IMR-90 (cell line): ENCODE measurements around the gene RECK. TPM values are rescaled to one million over a fixed set of nuclear protein-coding genes. Genes with fewer than 3 reads are reported as not detected.
A peak's percentile ranks its signal among the peaks of the same experiment; 100 is the strongest.

Experiments used
- ATAC-seq: fragments of 200-7000 bp; cut with Tn5 transposase; 2 replicates; pipeline ENCODE4 v1.9.1; 2020; ENCODE audit warnings: low read depth, mild to moderate bottlenecking, moderate library complexity
- BruUV-seq: library from RNA; stranded (reverse); fragments of 400-500 nt; replicated peaks from 2 replicates; lab custom pipeline; 2021; lab: Mats Ljungman, UMichigan
- CTCF ChIA-PET: fragments of 300-600 bp; formaldehyde crosslinking; extraction: SDS; loops from one replicate; lab custom pipeline; 2021; ENCODE audit warnings: antibody characterized with exemption; lab: Yijun Ruan, JAX
- POLR2A ChIA-PET: fragments of 300-600 bp; sonication (Branson Sonifier 250); formaldehyde crosslinking; loops from one replicate; lab custom pipeline; 2022; ENCODE audit warnings: antibody characterized with exemption; ENCODE audit not compliant: unreplicated experiment; lab: Charles Lee
- DNase-seq: peaks from one replicate; pipeline ENCODE4 v3.0.0; 2013
- H2AFZ ChIP-seq: replicated peaks from 2 replicates; pipeline ENCODE3; 2013; ENCODE audit warnings: low read length, mild to moderate bottlenecking; ENCODE audit not compliant: poor library complexity
- H2AK5ac ChIP-seq: 2 replicates; pipeline ENCODE4 v1.6.1; 2013; ENCODE audit warnings: low read depth, low read length, inconsistent platforms
- H2AK9ac ChIP-seq: replicated peaks from 2 replicates; pipeline ENCODE3; 2013; ENCODE audit warnings: mild to moderate bottlenecking, low read depth, low read length, moderate library complexity; ENCODE audit not compliant: poor library complexity
- H2BK120ac ChIP-seq: 2 replicates; pipeline ENCODE4 v1.6.1; 2013; ENCODE audit warnings: low read depth, low read length, inconsistent platforms
- H2BK15ac ChIP-seq: 3 replicates; pipeline ENCODE4 v1.6.1; 2013; ENCODE audit warnings: low read depth, low read length, inconsistent platforms
- H2BK20ac ChIP-seq: 2 replicates; pipeline ENCODE4 v1.6.1; 2013; ENCODE audit warnings: low read depth, mild to moderate bottlenecking, inconsistent platforms, low read length, moderate library complexity
- H2BK5ac ChIP-seq: 2 replicates; pipeline ENCODE4 v1.6.1; 2013; ENCODE audit warnings: mild to moderate bottlenecking, low read depth, low read length, inconsistent platforms; ENCODE audit not compliant: poor library complexity, severe bottlenecking
- H3K14ac ChIP-seq: replicated peaks from 2 replicates; pipeline ENCODE4 v1.6.1; 2013; ENCODE audit warnings: low read depth, low read length, inconsistent platforms
- H3K18ac ChIP-seq: 2 replicates; pipeline ENCODE4 v1.6.1; 2013; ENCODE audit warnings: low read depth, low read length, control low read depth
- H3K23ac ChIP-seq: 2 replicates; pipeline ENCODE4 v1.6.1; 2013; ENCODE audit warnings: low read depth, low read length, inconsistent platforms
- H3K27ac ChIP-seq: 2 replicates; pipeline ENCODE4 v1.5.1; 2013; ENCODE audit warnings: mild to moderate bottlenecking, control low read depth, low read length; ENCODE audit not compliant: insufficient read depth
- H3K27me3 ChIP-seq: 2 replicates; pipeline ENCODE4 v1.6.1; 2013; ENCODE audit warnings: low read length; ENCODE audit not compliant: control insufficient read depth, insufficient read depth
- H3K36me3 ChIP-seq: 2 replicates; pipeline ENCODE4 v1.6.1; 2013; ENCODE audit warnings: low read length, mixed read lengths; ENCODE audit not compliant: control insufficient read depth, insufficient read depth
- H3K4ac ChIP-seq: 2 replicates; pipeline ENCODE4 v1.6.1; 2013; ENCODE audit warnings: low read depth, low read length, inconsistent platforms
- H3K4me1 ChIP-seq: 2 replicates; pipeline ENCODE4 v1.6.1; 2013; ENCODE audit warnings: low read length, mixed read lengths; ENCODE audit not compliant: control insufficient read depth, insufficient read depth
- H3K4me2 ChIP-seq: 2 replicates; pipeline ENCODE4 v1.6.1; 2013; ENCODE audit warnings: low read depth, mild to moderate bottlenecking, control low read depth, low read length, moderate library complexity
- H3K4me3 ChIP-seq: 2 replicates; pipeline ENCODE4 v1.5.1; 2013; ENCODE audit warnings: low read depth, mild to moderate bottlenecking, control low read depth, low read length, moderate library complexity; ENCODE audit not compliant: insufficient read depth
- H3K56ac ChIP-seq: 2 replicates; pipeline ENCODE4 v1.6.1; 2013; ENCODE audit warnings: low read length, inconsistent platforms; ENCODE audit not compliant: insufficient read depth; ENCODE audit errors: extremely low read depth
- H3K79me1 ChIP-seq, 2 experiments: 2 replicates each; pipeline ENCODE4 v1.6.1; 2013; ENCODE audit warnings: low read length in 2 of 2, inconsistent platforms in 1 of 2, low read depth in 1 of 2
- H3K9ac ChIP-seq: 2 replicates; pipeline ENCODE4 v1.6.1; 2013; ENCODE audit warnings: low read depth, low read length, control low read depth
- H3K9me1 ChIP-seq: 2 replicates; pipeline ENCODE4 v1.6.1; 2013; ENCODE audit warnings: low read length, inconsistent platforms; ENCODE audit not compliant: insufficient read depth
- H3K9me3 ChIP-seq: 2 replicates; pipeline ENCODE4 v1.6.1; 2013; ENCODE audit warnings: low read length; ENCODE audit not compliant: control insufficient read depth, insufficient read depth
- H4K20me1 ChIP-seq: 2 replicates; pipeline ENCODE4 v1.6.1; 2013; ENCODE audit warnings: low read length, inconsistent platforms; ENCODE audit not compliant: insufficient read depth
- H4K5ac ChIP-seq: 2 replicates; pipeline ENCODE4 v1.6.1; 2013; ENCODE audit warnings: mild to moderate bottlenecking, low read depth, low read length, control low read depth
- H4K8ac ChIP-seq, 2 experiments: 2 replicates each; pipeline ENCODE4 v1.6.1; 2013; ENCODE audit warnings: low read depth in 2 of 2, low read length in 2 of 2, control low read depth in 1 of 2, inconsistent platforms in 1 of 2
- H4K91ac ChIP-seq: 2 replicates; pipeline ENCODE4 v1.6.1; 2013; ENCODE audit warnings: low read depth, low read length, inconsistent platforms; ENCODE audit not compliant: insufficient read depth
- BHLHE40 ChIP-seq: fragments of 150-350 bp; IDR thresholded peaks from 2 replicates; pipeline ENCODE4 v1.6.1; 2016; ENCODE audit warnings: mild to moderate bottlenecking, low read depth, low read length
- CHD1 ChIP-seq: IDR thresholded peaks from 2 replicates; pipeline ENCODE4 v1.6.1; 2012; ENCODE audit warnings: low read depth, low read length, improper control_type of control experiment
- CTCF ChIP-seq: conservative IDR thresholded peaks from 2 replicates; pipeline ENCODE4 v1.5.1; 2012; ENCODE audit warnings: mild to moderate bottlenecking, low read depth, low read length, improper control_type of control experiment
- FOS ChIP-seq: fragments of 150-350 bp; IDR thresholded peaks from 2 replicates; pipeline ENCODE4 v1.6.1; 2016; ENCODE audit warnings: low read depth, low read length
- MAFK ChIP-seq: IDR thresholded peaks from 2 replicates; pipeline ENCODE4 v1.6.1; 2012; ENCODE audit warnings: low read depth, low read length, improper control_type of control experiment
- MXI1 ChIP-seq: IDR thresholded peaks from 2 replicates; pipeline ENCODE4 v1.6.1; 2012; ENCODE audit warnings: low read depth, mild to moderate bottlenecking, low read length, moderate library complexity, borderline replicate concordance
- NFE2L2 ChIP-seq: fragments of 150-350 bp; IDR thresholded peaks from 2 replicates; pipeline ENCODE4 v1.6.1; 2016; ENCODE audit warnings: low read depth, mild to moderate bottlenecking, low read length
- POLR2A ChIP-seq: IDR thresholded peaks from 2 replicates; pipeline ENCODE4 v1.6.1; 2012; ENCODE audit warnings: mild to moderate bottlenecking, low read depth, low read length
- RAD21 ChIP-seq: IDR thresholded peaks from 2 replicates; pipeline ENCODE4 v1.6.1; 2012; ENCODE audit warnings: low read length, improper control_type of control experiment
- RCOR1 ChIP-seq: IDR thresholded peaks from 2 replicates; pipeline ENCODE4 v1.6.1; 2012; ENCODE audit warnings: mild to moderate bottlenecking, low read length, improper control_type of control experiment; ENCODE audit not compliant: insufficient replicate concordance
- RFX5 ChIP-seq: IDR thresholded peaks from 2 replicates; pipeline ENCODE4 v1.8.0; 2012; ENCODE audit warnings: low read depth, mild to moderate bottlenecking, low read length, moderate library complexity
- WGBS, 2 experiments: methylation state at CpG; one replicate each; pipeline versions ENCODE4 v1.1.5 to v1.1.7; 2013; ENCODE audit warnings: missing lambda C conversion rate in 2 of 2; ENCODE audit not compliant: insufficient read length in 1 of 2; ENCODE audit errors: extremely low coverage in 2 of 2; 5-methylcytosine and 5-hydroxymethylcytosine counted together
- dilution Hi-C: fragments of 300-500 bp; cut with HindIII; formaldehyde crosslinking; loops from one replicate; pipeline ENCODE4 v1.14.3; 2018; ENCODE audit warnings: low sequenced_read_pairs; ENCODE audit not compliant: unreplicated experiment
- in situ Hi-C: fragments of 300-500 bp; cut with MboI; formaldehyde crosslinking; loops from 3 replicates; pipeline ENCODE4 v1.14.3; 2019; ENCODE audit warnings: low sequenced_read_pairs, inconsistent platforms, mixed read lengths
- intact Hi-C: fragments of 100-400 bp; cut with micrococcal nuclease; formaldehyde crosslinking; loops from 2 replicates; pipeline ENCODE4 v1.10.0; 2022
- polyA plus RNA-seq, 3 experiments: library from polyadenylated mRNA; depleted of rRNA; stranded (reverse); fragments of >200 nt; gene quantifications; 2 replicates each; pipeline ENCODE4 v1.2.3, GENCODE V29; 2012; ENCODE audit warnings: low replicate concordance in 1 of 3
- total RNA-seq: library from RNA; depleted of rRNA; stranded (reverse); fragments of >200 nt; gene quantifications from 2 replicates; pipeline ENCODE4 v1.2.3, GENCODE V29; 2012
- TF ChIP-seq, protein P1 (sequence below): fragments of 150-350 bp; IDR thresholded peaks from 2 replicates; pipeline ENCODE4 v1.6.1; 2016; ENCODE audit warnings: low read depth, mild to moderate bottlenecking, low read length, moderate library complexity, borderline replicate concordance

The RECK gene
- total and polyA plus RNA-seq, 2 of the 4 experiments (the other 2 are of a cell fraction): 23.5 to 44.0 TPM

GRCh38 chr9:36154331-36154952, 117.7 kb downstream of the RECK start:
- Histone ChIP-seq H3K4ac (peak overlapping the region; percentile 47), H4K20me1 (no peaks in the 10 kb centered on the region), H3K56ac (no peak overlapping the region), H4K91ac (no peak overlapping the region), H3K18ac (peak overlapping the region; percentile 13; the same call in 1 of the 2 replicates), H2AFZ (peak overlapping the region; percentile 46), H3K23ac (peak overlapping the region; percentile 21; the same call in 1 of the 2 replicates), H3K4me1 (peaks cover 17% of the 10 kb centered on the region), H2BK20ac (no peak overlapping the region), H2AK5ac (0 out of 2 replicates have a peak overlapping the region, but pooled peaks have one; percentile 6), H4K5ac (peak overlapping the region; percentile 31), H2BK120ac (peak overlapping the region; percentile 32; the same call in 1 of the 2 replicates), H3K4me2 (peak overlapping the region; percentile 44), H3K27me3 (no peaks in the 10 kb centered on the region), H3K79me1 (peaks cover 0 to 34% of the 10 kb centered on the region in 2 experiments; a peak in 3 of 4 replicates), H3K14ac (peak overlapping the region; percentile 61; the same call in 1 of the 2 replicates), H3K9me1 (peaks cover 28% of the 10 kb centered on the region), H2AK9ac (peak overlapping the region; percentile 2), H2BK15ac (no peak overlapping the region), H3K4me3 (no peak overlapping the region), H3K27ac (peak overlapping the region; percentile 54), H3K9ac (peak overlapping the region; percentile 10; the same call in 1 of the 2 replicates), H3K36me3 (peaks cover 38% of the 10 kb centered on the region), H2BK5ac (peak overlapping the region; percentile 9), H3K9me3 (peaks cover 2% of the 10 kb centered on the region; the same call in 1 of the 2 replicates), H4K8ac (peak overlapping the region in 1 of 2 experiments; percentile 43; a peak in 2 of 4 replicates)
- intact Hi-C loops (no loop called here), dilution Hi-C loops (no loop called here), in situ Hi-C loops (no loop called here)
- POLR2A ChIA-PET: interaction anchor here (0.6 kb wide), 1 partner anchor 466 kb away, joined by 10 read pairs; no protein-coding TSS in a partner anchor
- WGBS, 2 experiments: no CpG with 5 or more reads among the region's 11 CpGs
- peak; percentile 64 for ATAC-seq
- CTCF ChIA-PET: interaction anchor here (1.0 kb wide), 1 partner anchor 13 kb away, joined by 3 read pairs; no protein-coding TSS in a partner anchor
- no peak for TF ChIP-seq CTCF
- TF ChIP-seq RFX5: no peak
- TF ChIP-seq MXI1: 0 out of 2 replicates have a peak, but pooled peaks have one; percentile 16
- TF ChIP-seq POLR2A: no peak
- peak; percentile 96 for TF ChIP-seq BHLHE40
- TF ChIP-seq RCOR1: no peak
- TF ChIP-seq MAFK: 0 out of 2 replicates have a peak, but pooled peaks have one; percentile 6
- TF ChIP-seq, protein P1, sequence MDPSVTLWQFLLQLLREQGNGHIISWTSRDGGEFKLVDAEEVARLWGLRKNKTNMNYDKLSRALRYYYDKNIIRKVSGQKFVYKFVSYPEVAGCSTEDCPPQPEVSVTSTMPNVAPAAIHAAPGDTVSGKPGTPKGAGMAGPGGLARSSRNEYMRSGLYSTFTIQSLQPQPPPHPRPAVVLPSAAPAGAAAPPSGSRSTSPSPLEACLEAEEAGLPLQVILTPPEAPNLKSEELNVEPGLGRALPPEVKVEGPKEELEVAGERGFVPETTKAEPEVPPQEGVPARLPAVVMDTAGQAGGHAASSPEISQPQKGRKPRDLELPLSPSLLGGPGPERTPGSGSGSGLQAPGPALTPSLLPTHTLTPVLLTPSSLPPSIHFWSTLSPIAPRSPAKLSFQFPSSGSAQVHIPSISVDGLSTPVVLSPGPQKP: no peak
- TF ChIP-seq FOS: no peak
- TF ChIP-seq NFE2L2: no peak
- TF ChIP-seq CHD1: no peak
- no peak for TF ChIP-seq RAD21
- DNase-seq: peak; percentile 71
- no TSS peak for BruUV-seq
